Vagina (tissue), 2 donors: ENCODE results near the gene TBL1X.

Experiments
- POLR2A ChIP-seq, 2 donors: fragments of 450-650 bp; IDR thresholded peaks; one replicate each; pipeline ENCODE4 v1.6.1; 2017; ENCODE audit warnings: antibody characterized with exemption in 2 of 2, mild to moderate bottlenecking in 2 of 2, moderate library complexity in 2 of 2
- TF ChIP-seq, protein P1 (sequence below), 3 experiments: fragments of 450-650 bp in 2 of 3; fragments of 200-600 bp in 1 of 3; sonication (generic) in 1 of 3; IDR thresholded peaks; one replicate each; pipeline ENCODE4 v1.5.1; 2017 to 2019; ENCODE audit warnings: antibody characterized with exemption in 3 of 3, mild to moderate bottlenecking in 2 of 3, moderate library complexity in 2 of 3

DNA sequence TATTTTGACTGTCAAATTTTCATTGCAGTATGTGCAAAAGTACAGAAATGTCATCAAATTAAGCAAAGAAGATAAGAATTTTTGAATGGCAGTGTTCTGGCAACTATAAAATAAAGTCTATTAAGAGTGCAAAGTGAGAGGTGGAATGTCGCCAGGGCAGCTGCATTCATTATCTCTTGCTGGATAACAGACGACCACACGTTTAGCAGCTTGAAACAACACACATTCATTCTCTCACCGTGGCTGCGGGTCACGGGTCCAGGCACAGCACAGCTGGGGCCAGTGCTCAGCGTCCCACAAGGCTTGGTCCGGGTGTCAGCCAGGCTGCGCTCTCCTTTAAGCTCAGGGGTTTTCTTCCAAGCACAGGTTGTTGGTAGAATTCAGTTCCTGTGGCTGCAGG is 186.9 kb downstream of the TBL1X start:
- TF ChIP-seq POLR2A (IDR thresholded peaks at IDR 0.05): no peak
- TF ChIP-seq, protein P1, sequence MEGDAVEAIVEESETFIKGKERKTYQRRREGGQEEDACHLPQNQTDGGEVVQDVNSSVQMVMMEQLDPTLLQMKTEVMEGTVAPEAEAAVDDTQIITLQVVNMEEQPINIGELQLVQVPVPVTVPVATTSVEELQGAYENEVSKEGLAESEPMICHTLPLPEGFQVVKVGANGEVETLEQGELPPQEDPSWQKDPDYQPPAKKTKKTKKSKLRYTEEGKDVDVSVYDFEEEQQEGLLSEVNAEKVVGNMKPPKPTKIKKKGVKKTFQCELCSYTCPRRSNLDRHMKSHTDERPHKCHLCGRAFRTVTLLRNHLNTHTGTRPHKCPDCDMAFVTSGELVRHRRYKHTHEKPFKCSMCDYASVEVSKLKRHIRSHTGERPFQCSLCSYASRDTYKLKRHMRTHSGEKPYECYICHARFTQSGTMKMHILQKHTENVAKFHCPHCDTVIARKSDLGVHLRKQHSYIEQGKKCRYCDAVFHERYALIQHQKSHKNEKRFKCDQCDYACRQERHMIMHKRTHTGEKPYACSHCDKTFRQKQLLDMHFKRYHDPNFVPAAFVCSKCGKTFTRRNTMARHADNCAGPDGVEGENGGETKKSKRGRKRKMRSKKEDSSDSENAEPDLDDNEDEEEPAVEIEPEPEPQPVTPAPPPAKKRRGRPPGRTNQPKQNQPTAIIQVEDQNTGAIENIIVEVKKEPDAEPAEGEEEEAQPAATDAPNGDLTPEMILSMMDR (IDR thresholded peaks at IDR 0.05): no peak
